Trophoblast cell (in vitro differentiated cells and primary cell): ENCODE measurements around the gene PSMA3.

Experiments
- DNase-seq, 2 donors: peaks; one replicate each; pipeline ENCODE4 v3.0.0-alpha.2; 2016
- H2AFZ ChIP-seq: 2 replicates; pipeline ENCODE4 v1.6.1; 2013; ENCODE audit warnings: low read length, moderate library complexity, mild to moderate bottlenecking; ENCODE audit not compliant: insufficient read depth, poor library complexity
- H2AK5ac ChIP-seq: 2 replicates; pipeline ENCODE4 v1.6.1; 2013; ENCODE audit warnings: mild to moderate bottlenecking, low read length
- H2BK120ac ChIP-seq: 2 replicates; pipeline ENCODE4 v1.6.1; 2013; ENCODE audit warnings: low read length, mild to moderate bottlenecking, moderate library complexity; ENCODE audit not compliant: insufficient read depth, poor library complexity
- H2BK12ac ChIP-seq: 2 replicates; pipeline ENCODE4 v1.6.1; 2013; ENCODE audit warnings: mild to moderate bottlenecking, low read length, moderate library complexity
- H2BK5ac ChIP-seq: 2 replicates; pipeline ENCODE4 v1.6.1; 2013; ENCODE audit warnings: low read length, low read depth, moderate library complexity, mild to moderate bottlenecking; ENCODE audit not compliant: poor library complexity
- H3K14ac ChIP-seq: 2 replicates; pipeline ENCODE4 v1.6.1; 2013; ENCODE audit warnings: mild to moderate bottlenecking, low read length
- H3K18ac ChIP-seq: 2 replicates; pipeline ENCODE4 v1.6.1; 2013; ENCODE audit warnings: mild to moderate bottlenecking, low read length
- H3K23ac ChIP-seq: 2 replicates; pipeline ENCODE4 v1.6.1; 2013; ENCODE audit warnings: low read length
- H3K27ac ChIP-seq: 2 replicates; pipeline ENCODE4 v1.5.1; 2013; ENCODE audit warnings: low read depth, mild to moderate bottlenecking, inconsistent platforms, low read length, moderate library complexity
- H3K27me3 ChIP-seq: 2 replicates; pipeline ENCODE4 v1.6.1; 2013; ENCODE audit warnings: inconsistent platforms, mild to moderate bottlenecking, low read length, moderate library complexity; ENCODE audit not compliant: insufficient read depth
- H3K36me3 ChIP-seq, 2 experiments: 1 replicate in 1 of 2; 2 replicates in 1 of 2; pipeline ENCODE4 v1.6.1; 2013; ENCODE audit warnings: low read length in 2 of 2, mild to moderate bottlenecking in 2 of 2, moderate library complexity in 1 of 2; ENCODE audit not compliant: insufficient read depth in 2 of 2, control insufficient read depth in 1 of 2
- H3K4ac ChIP-seq: 2 replicates; pipeline ENCODE4 v1.6.1; 2013; ENCODE audit warnings: low read depth, mild to moderate bottlenecking, low read length, moderate library complexity
- H3K4me1 ChIP-seq, 2 experiments: 1 replicate in 1 of 2; 2 replicates in 1 of 2; pipeline ENCODE4 v1.6.1; 2013; ENCODE audit warnings: low read length in 2 of 2, mild to moderate bottlenecking in 2 of 2, moderate library complexity in 1 of 2; ENCODE audit not compliant: insufficient read depth in 2 of 2, control insufficient read depth in 1 of 2
- H3K4me2 ChIP-seq: 2 replicates; pipeline ENCODE4 v1.6.1; 2013; ENCODE audit warnings: inconsistent platforms, mild to moderate bottlenecking, low read length, moderate library complexity
- H3K4me3 ChIP-seq: 2 replicates; pipeline ENCODE4 v1.5.1; 2013; ENCODE audit warnings: mild to moderate bottlenecking, low read depth, low read length, inconsistent platforms
- H3K79me1 ChIP-seq: one replicate; pipeline ENCODE4 v1.6.1; 2013; ENCODE audit warnings: low read length
- H3K79me2 ChIP-seq: 2 replicates; pipeline ENCODE4 v1.6.1; 2013; ENCODE audit warnings: low read length, mild to moderate bottlenecking; ENCODE audit not compliant: control insufficient read depth, insufficient read depth, poor library complexity
- H3K9ac ChIP-seq: 2 replicates; pipeline ENCODE4 v1.6.1; 2013; ENCODE audit warnings: mild to moderate bottlenecking, low read length
- H3K9me3 ChIP-seq: 2 replicates; pipeline ENCODE4 v1.6.1; 2013; ENCODE audit warnings: low read depth, mild to moderate bottlenecking, control low read depth, inconsistent platforms, low read length; ENCODE audit not compliant: insufficient read depth
- H4K12ac ChIP-seq: 2 replicates; pipeline ENCODE4 v1.6.1; 2013; ENCODE audit warnings: low read depth, mild to moderate bottlenecking, low read length, moderate library complexity
- H4K8ac ChIP-seq: 2 replicates; pipeline ENCODE4 v1.6.1; 2013; ENCODE audit warnings: low read depth, mild to moderate bottlenecking, low read length, moderate library complexity
- H4K91ac ChIP-seq: one replicate; pipeline ENCODE4 v1.6.1; 2013; ENCODE audit warnings: low read depth, mild to moderate bottlenecking, low read length, moderate library complexity
- WGBS: extraction: QIAGEN DNeasy Blood & Tissue Kit; methylation state at CpG from one replicate; pipeline ENCODE4 v1.1.7; 2013; ENCODE audit warnings: missing lambda C conversion rate; ENCODE audit not compliant: insufficient read length, insufficient coverage; ENCODE audit errors: extremely low coverage; 5-methylcytosine and 5-hydroxymethylcytosine counted together

The PSMA3 gene

GRCh38 chr14:58216544-58216943 is 28.1 kb upstream of the PSMA3 start:
- Histone ChIP-seq H3K4me3 (no peak overlapping the region), H2AFZ (no peak overlapping the region), H3K4me2 (no peak overlapping the region), H4K91ac (no peak overlapping the region), H3K4ac (no peak overlapping the region), H4K8ac (no peak overlapping the region), H3K27me3 (no peaks in the 10 kb centered on the region), H3K79me2 (no peaks in the 10 kb centered on the region), H3K27ac (no peak overlapping the region), H3K14ac (no peak overlapping the region), H3K18ac (no peak overlapping the region), H3K9me3 (no peaks in the 10 kb centered on the region), H3K4me1 (no peaks in the 10 kb centered on the region), H4K12ac (no peak overlapping the region), H3K79me1 (no peaks in the 10 kb centered on the region), H3K36me3 (peaks cover 11 to 15% of the 10 kb centered on the region in 2 experiments), H2BK5ac (no peak overlapping the region), H3K23ac (no peak overlapping the region), H2BK12ac (no peak overlapping the region), H2BK120ac (no peak overlapping the region), H2AK5ac (no peak overlapping the region), H3K9ac (no peak overlapping the region)
- no CpG with 5 or more reads among the region's 2 CpGs for WGBS
- no peak for DNase-seq

DNA sequence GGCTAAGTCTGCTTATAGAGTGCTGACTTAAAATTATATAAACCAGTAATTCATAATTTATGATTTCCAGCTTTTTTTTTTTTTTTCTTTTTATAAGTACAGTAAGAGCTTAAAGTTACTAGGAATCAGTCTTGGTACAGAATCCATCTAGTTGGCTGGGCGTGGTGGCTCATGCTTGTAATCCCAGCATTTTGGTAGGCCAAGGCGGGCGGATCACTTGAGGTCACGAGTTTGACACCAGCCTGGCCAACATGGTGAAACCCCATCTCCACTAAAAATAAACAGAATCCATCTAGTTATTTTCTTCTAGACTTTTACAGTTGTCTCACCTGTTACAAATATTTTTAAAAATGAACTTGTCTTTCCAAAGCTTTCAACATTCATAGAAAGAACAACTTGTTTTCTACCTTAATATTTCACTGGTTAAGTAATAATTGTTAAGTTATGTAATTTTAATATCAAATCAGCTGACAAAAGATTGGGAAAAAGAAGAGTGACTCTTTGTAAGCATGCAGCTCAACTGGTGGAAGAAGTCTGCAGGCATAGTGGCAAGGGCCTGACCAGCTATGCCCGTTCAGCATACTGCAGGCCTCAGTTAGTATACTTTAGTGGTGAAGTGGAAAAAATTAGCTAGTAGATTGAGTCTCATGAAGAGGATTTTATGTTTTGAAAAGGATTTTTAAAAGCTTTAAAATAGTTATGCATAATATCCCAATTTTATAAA is 17.4 kb upstream of the PSMA3 start:
- H3K14ac ChIP-seq = no peak overlapping the region
- no peak overlapping the region for H2BK120ac ChIP-seq
- H3K9me3 ChIP-seq = no peaks in the 10 kb centered on the region
- H3K27ac ChIP-seq = no peak overlapping the region
- H3K79me2 ChIP-seq = no peaks in the 10 kb centered on the region
- no CpG with 5 or more reads among the region's 5 CpGs for WGBS
- no peak overlapping the region for H3K4ac ChIP-seq
- no peak overlapping the region for H2AFZ ChIP-seq
- no peak overlapping the region for H2BK5ac ChIP-seq
- H2AK5ac ChIP-seq = no peak overlapping the region
- no peak overlapping the region for H3K18ac ChIP-seq
- no peak overlapping the region for H3K9ac ChIP-seq
- H4K91ac ChIP-seq = no peak overlapping the region
- no peaks in the 10 kb centered on the region for H3K79me1 ChIP-seq
- no peak overlapping the region for H4K12ac ChIP-seq
- H3K4me2 ChIP-seq = no peak overlapping the region
- H3K27me3 ChIP-seq = no peaks in the 10 kb centered on the region
- no peak for DNase-seq
- H4K8ac ChIP-seq = no peak overlapping the region
- peaks cover 7 to 14% of the 10 kb centered on the region in 2 experiments for H3K36me3 ChIP-seq
- H3K4me3 ChIP-seq = no peak overlapping the region
- H3K4me1 ChIP-seq = no peaks in the 10 kb centered on the region
- H3K23ac ChIP-seq = no peak overlapping the region
- no peak overlapping the region for H2BK12ac ChIP-seq

DNA sequence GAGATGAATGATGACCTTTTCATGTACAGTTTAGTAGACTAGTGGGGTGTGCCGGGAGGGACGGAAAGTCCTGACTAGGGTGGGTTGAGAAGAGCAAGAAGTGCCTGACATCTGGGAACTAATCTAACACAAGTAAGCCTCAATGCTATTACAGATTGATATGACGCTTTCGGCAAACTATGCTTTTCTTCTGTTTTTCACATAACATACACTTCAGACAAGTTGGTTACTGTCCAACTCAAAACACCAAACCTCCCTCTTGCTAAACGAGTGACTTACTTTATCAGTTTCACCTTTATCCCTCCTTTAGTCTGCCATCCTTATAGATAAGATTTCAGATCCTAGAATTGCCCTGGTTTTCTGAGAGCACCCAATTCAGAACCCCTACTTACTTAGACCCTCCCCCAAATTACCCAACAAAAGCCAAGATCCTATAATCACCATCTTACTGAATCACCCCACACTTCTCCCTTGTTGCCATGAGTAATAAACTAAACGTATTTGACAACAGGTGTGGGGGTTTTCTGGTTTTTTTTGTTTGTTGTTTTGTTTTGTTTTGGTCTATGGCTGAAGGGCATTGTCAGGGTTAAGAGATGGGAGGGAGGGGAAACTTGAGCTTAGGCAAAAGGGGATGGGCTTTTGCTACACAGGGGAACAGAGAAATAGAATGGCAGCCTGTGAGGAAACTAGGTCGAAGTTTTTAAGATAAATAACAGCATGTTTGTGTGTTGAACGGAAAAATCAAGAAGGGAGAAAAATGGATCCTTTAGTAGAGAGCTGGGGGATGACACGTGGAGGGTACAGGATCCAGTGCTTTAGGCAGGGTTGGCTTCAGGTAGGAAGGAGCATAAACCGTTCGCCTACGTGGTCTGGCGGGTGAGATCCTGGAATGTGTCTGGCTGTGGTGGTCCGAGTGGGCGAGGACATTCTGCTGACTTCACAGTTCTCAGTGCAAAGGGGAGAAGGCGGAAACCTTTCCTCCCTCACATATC is 6.1 kb upstream of the PSMA3 start:
- H2AFZ ChIP-seq = no peak overlapping the region
- peak overlapping the region; percentile 46 for H3K4me3 ChIP-seq
- H4K8ac ChIP-seq = peak overlapping the region; percentile 2
- H3K9me3 ChIP-seq = no peaks in the 10 kb centered on the region
- peak overlapping the region; percentile 18 for H4K91ac ChIP-seq
- H2AK5ac ChIP-seq = no peak overlapping the region
- no peak overlapping the region for H3K14ac ChIP-seq
- no peak overlapping the region for H2BK120ac ChIP-seq
- no peak overlapping the region for H2BK12ac ChIP-seq
- no peak overlapping the region for H2BK5ac ChIP-seq
- DNase-seq = peak; percentile 21 to 52
- no peak overlapping the region for H3K23ac ChIP-seq
- peaks cover 2% of the 10 kb centered on the region for H3K79me1 ChIP-seq
- peak overlapping the region; percentile 51 for H3K4me2 ChIP-seq
- H3K36me3 ChIP-seq = peaks cover 0 to 3% of the 10 kb centered on the region in 2 experiments
- no CpG with 5 or more reads among the region's 16 CpGs for WGBS
- H3K4me1 ChIP-seq = peaks cover 2 to 3% of the 10 kb centered on the region in 2 experiments
- peak overlapping the region; percentile 23 for H3K9ac ChIP-seq
- no peak overlapping the region for H3K18ac ChIP-seq
- H3K79me2 ChIP-seq = no peaks in the 10 kb centered on the region
- H3K27me3 ChIP-seq = no peaks in the 10 kb centered on the region
- H4K12ac ChIP-seq = no peak overlapping the region
- H3K4ac ChIP-seq = no peak overlapping the region
- H3K27ac ChIP-seq = no peak overlapping the region

GRCh38 chr14:58239244-58240195 is 5.1 kb upstream of the PSMA3 start:
- Histone ChIP-seq H2BK5ac (no peak overlapping the region), H3K18ac (no peak overlapping the region), H2BK12ac (no peak overlapping the region), H3K79me2 (no peaks in the 10 kb centered on the region), H3K9ac (no peak overlapping the region), H3K27me3 (no peaks in the 10 kb centered on the region), H4K8ac (no peak overlapping the region), H3K4ac (no peak overlapping the region), H4K91ac (no peak overlapping the region), H2BK120ac (no peak overlapping the region), H3K4me1 (peaks cover 2 to 3% of the 10 kb centered on the region in 2 experiments), H3K4me2 (peak overlapping the region; percentile 51), H2AFZ (no peak overlapping the region), H4K12ac (no peak overlapping the region), H3K14ac (no peak overlapping the region), H2AK5ac (no peak overlapping the region), H3K36me3 (peaks cover 0 to 3% of the 10 kb centered on the region in 2 experiments), H3K79me1 (peaks cover 2% of the 10 kb centered on the region), H3K9me3 (no peaks in the 10 kb centered on the region), H3K27ac (no peak overlapping the region), H3K23ac (no peak overlapping the region), H3K4me3 (no peak overlapping the region)
- no CpG with 5 or more reads among the region's 23 CpGs for WGBS
- peak; percentile 78 to 91 for DNase-seq
